Activated T-cell treated with anti-CD3 and anti-CD28 coated beads for 1 hour (primary cell): ENCODE data around the gene USP15.

Source experiments
- DNase-seq: peaks from one replicate; pipeline ENCODE4 v3.0.0-alpha.2; 2020; ENCODE audit warnings: low read depth

USP15 gene

GRCh38 chr12:62258231-62258630 lies 2.0 kb upstream of the USP15 start:
- no peak for DNase-seq

- DNase-seq, result no peak
These were observed 1.1 kb upstream of the USP15 start for GRCh38 chr12:62258941-62259630.

GRCh38 chr12:62259631-62259992 lies 592 bp upstream of the USP15 start:
- DNase-seq, result no peak

DNA sequence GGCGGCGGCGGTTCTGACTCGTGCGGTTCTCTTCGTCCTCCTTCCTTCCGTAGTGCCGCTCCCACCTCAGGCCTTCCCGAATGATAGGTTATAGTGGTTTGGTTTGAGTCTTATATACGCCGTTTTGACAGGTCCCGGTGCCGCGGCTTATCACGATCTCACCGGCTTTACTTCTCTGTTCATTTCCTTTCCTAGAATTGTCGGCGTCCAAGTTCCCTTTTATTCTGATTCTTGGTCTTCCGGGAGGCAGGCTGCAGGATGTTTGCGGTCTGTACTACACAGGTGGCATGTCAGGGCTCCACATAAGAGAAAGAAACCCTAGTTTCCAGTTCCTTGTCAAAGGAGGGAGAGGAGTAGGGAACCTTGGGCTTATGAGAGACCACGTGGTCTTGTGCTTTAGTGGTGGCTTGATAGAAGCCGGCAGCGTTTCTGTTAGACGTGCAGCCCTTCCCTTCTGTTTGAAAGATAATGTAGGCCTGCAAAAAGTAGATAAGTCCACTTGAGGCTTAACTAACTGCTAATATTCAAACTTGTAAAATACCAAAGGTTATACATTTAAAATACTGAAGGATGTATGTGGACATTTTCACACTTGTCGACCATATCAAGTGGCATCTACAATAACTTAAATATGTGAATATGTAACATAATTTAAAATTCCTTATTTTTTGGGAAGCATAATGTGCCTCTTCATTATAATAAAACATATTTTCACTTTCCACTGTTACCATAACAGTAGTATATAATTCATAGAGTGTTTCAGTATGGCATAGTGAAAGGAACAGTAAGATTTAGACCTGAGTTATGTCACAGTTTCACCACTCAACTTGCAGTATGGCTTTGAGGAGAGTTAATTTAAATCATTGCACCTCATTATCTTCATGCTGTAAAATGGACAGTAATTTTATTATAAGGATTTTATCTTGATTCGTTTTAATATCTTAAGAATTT lies 804 bp downstream of the USP15 start:
- DNase-seq, result peak; percentile 33

GRCh38 chr12:62261876-62262517 lies 1.8 kb downstream of the USP15 start:
- DNase-seq, result no peak

- no peak for DNase-seq
These were observed 3.0 kb downstream of the USP15 start for GRCh38 chr12:62263232-62263631.

DNA sequence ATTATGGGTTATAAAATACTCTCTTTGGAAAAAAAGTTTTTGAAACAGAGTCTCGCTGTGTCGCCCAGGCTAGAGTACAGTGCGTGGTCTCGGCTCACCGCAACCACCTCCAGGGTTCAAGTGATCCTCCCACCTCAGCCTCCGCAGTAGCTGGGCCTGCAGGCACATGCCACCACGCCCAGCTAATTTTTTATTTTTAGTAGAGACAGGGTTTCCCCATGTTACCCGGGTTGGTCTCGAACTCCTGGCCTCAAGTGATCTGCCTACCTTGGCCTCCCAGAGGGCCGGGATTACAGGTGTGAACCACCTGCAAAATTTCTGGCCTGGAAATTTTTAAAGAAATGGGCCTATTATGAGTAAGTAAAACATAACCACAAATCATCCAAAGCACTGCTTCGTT lies 3.8 kb downstream of the USP15 start:
- no peak for DNase-seq

DNA sequence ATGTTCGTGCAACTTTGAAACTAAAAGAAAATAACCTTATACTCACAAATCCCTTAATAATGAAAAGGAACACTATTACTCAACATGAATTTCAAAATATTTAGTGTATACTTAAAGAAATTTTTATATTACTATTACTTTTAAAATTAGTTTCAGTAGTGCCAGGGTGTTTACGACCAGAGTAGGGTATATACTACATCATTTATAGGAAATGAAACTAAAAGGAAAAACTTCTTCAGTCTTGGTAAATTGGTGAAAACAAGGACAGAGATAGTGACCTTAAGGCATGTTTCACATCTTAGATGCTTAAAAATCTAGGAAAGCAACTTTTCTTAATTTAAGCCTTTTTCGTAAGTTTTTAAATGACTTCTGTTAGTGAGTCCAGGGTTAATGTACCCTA lies 4.5 kb downstream of the USP15 start:
- no peak for DNase-seq

GRCh38 chr12:62265511-62265910 lies 5.3 kb downstream of the USP15 start:
- DNase-seq, result no peak

DNA sequence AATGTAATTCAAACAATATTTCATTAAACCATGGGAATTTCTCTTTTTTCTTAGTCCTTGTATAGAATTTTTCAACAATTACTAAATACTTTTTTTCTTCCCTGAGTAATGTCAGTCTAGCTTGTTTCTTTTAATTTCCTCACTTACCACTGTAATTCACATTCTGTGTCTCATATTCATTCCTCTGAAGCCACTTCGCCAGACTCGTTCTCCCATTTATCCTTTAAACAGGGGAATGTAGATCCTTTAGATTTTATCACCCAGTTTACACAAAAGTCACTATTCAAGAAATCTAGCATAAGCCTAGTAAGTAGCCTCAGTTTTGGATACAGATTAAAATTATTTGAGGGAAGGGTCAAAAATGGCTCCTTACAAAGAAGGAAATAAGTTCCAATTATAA lies 6.8 kb downstream of the USP15 start:
- no peak for DNase-seq

GRCh38 chr12:62267480-62267879 lies 7.3 kb downstream of the USP15 start:
- DNase-seq, result no peak

- DNase-seq, result no peak
These were observed 8.8 kb downstream of the USP15 start for GRCh38 chr12:62268956-62269355.

- no peak for DNase-seq
These were observed 9.4 kb downstream of the USP15 start for GRCh38 chr12:62269464-62270228.

GRCh38 chr12:62270384-62270783 lies 10.2 kb downstream of the USP15 start:
- DNase-seq, result no peak

DNA sequence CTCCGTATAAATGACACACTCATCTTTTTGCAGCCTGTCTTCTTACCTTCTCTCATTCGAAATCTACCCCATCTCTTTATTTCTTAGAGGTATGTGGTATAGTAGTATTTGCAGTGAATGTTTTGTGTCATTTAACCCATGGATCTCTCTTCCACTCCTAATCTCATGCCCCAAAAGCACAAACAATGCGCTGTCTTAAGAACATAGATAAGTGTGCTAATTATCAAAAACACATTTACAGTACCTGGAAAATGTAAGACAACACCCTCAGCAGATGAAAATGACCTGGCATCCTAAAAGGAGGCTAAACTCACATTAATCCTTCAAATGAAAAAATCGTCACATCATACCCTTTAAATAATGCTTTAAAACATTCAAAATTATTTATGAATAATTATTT lies 10.7 kb downstream of the USP15 start:
- DNase-seq, result no peak

GRCh38 chr12:62272936-62273552 lies 12.8 kb downstream of the USP15 start:
- no peak for DNase-seq

GRCh38 chr12:62273724-62274380 lies 13.6 kb downstream of the USP15 start:
- no peak for DNase-seq

GRCh38 chr12:62278022-62278421 lies 17.8 kb downstream of the USP15 start:
- DNase-seq, result no peak

GRCh38 chr12:62279058-62279457 lies 18.9 kb downstream of the USP15 start:
- DNase-seq, result no peak

- no peak for DNase-seq
These were observed 19.8 kb downstream of the USP15 start for GRCh38 chr12:62279961-62280360.
